ENCODE data around the gene PIGL. TPM values are rescaled to one million over a fixed set of nuclear protein-coding genes. Genes with fewer than 3 reads are reported as not detected.

The PIGL gene
- total and polyA plus RNA-seq, 2 donors (not counting 3 experiments of a cell fraction or from before 2014, with no cell fraction given), result 28.6 to 40.8 TPM

DNA sequence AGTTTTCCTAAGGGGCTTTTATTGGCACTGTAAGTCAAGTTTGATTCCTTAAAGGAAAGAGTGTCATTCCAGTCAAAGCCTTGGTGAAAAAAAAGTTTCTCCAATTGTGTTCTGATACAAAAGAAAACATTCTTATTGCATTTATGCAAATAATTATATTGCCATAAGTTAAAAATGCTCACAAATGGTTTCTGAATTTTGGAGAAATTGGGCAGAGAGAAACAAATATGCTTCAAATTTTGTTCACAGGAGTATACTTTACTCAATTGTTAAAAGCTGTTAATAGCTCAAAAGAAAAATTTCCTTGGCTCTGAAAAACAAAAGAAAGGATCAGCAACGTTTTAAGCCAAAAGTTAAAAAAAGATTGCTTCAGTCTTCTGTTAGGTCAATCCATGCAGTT is 60.2 kb downstream of the PIGL start:
- Histone ChIP-seq H3K9me3 (replicated peaks; ENCODE audit: control insufficient read depth, insufficient read depth, low read length) (no peaks in the 10 kb centered on the region), H3K9ac (replicated peaks; ENCODE audit: extremely low read depth, insufficient read depth, low read length) (no peak overlapping the region), H3K79me2 (ENCODE audit: control insufficient read depth, insufficient read depth, low read length) (no peaks in the 10 kb centered on the region), H2AFZ (ENCODE audit: low read depth, low read length) (no peak overlapping the region), H3K36me3 (ENCODE audit: control insufficient read depth in 2 of 2, extremely low read depth in 1 of 2, insufficient read depth in 2 of 2, low read length in 2 of 2) (no peaks in the 10 kb centered on the region), H3K4me1 (ENCODE audit: control insufficient read depth, extremely low read depth, insufficient read depth, low read length) (peaks cover 21% of the 10 kb centered on the region), H4K20me1 (replicated peaks; ENCODE audit: control insufficient read depth, extremely low read depth, insufficient read depth, low read length) (no peaks in the 10 kb centered on the region), H3K9me1 (replicated peaks; ENCODE audit: control insufficient read depth, extremely low read depth, insufficient read depth, low read length) (no peaks in the 10 kb centered on the region), H3K4me2 (ENCODE audit: insufficient read depth, low read length) (no peak overlapping the region), H3K27ac (ENCODE audit: insufficient read depth, low read depth, low read length) (no peak overlapping the region), H3K4me3 (replicated peaks in 1 of 3; ENCODE audit: insufficient read depth in 1 of 3, low read depth in 1 of 3, low read length in 3 of 3) (no peak overlapping the region), H3K27me3 (ENCODE audit: control insufficient read depth in 2 of 2, insufficient read depth in 2 of 2, low read length in 2 of 2) (no peaks in the 10 kb centered on the region)
- dilution Hi-C loops (cut with MboI; ENCODE audit: extremely low pct_ligation_motif_present, low sequenced_read_pairs) (no loop called here), intact Hi-C loops (cut with micrococcal nuclease) (no loop called here)
- FAIRE-seq, result no peak
- TF ChIP-seq POLR2AphosphoS5 (IDR thresholded peaks at IDR 0.05; ENCODE audit: insufficient read depth, low read depth, low read length) (no peak), EZH2 (IDR thresholded peaks at IDR 0.05; ENCODE audit: borderline replicate concordance, low read depth, low read length, severe bottlenecking) (no peak), FOS (IDR thresholded peaks at IDR 0.05; ENCODE audit: borderline replicate concordance, insufficient read depth, low read length) (no peak), MYC (IDR thresholded peaks at IDR 0.05; ENCODE audit: low read depth, low read length) (no peak), CTCF (IDR thresholded peaks at IDR 0.05; ENCODE audit: extremely low read depth in 1 of 2, insufficient read depth in 1 of 2, low read depth in 1 of 2, low read length in 2 of 2) (no peak), GATA2 (IDR thresholded peaks at IDR 0.05; ENCODE audit: insufficient read depth, insufficient read length, low read depth, low read length) (no peak), JUN (IDR thresholded peaks at IDR 0.05; ENCODE audit: borderline replicate concordance, insufficient read depth, insufficient read length, low read depth) (no peak), POLR2A (IDR thresholded peaks at IDR 0.05; ENCODE audit: low read depth, low read length) (no peak)
- TF ChIP-seq, protein P1, sequence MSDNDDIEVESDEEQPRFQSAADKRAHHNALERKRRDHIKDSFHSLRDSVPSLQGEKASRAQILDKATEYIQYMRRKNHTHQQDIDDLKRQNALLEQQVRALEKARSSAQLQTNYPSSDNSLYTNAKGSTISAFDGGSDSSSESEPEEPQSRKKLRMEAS (IDR thresholded peaks at IDR 0.05; ENCODE audit: insufficient read depth, insufficient read length), result no peak
- DNase-seq (ENCODE audit: low read depth, low spot score), result no peak
- ChIA-PET POLR2A (no interaction called here), CTCF (no interaction called here)
- BruUV-seq (replicated peaks), result no TSS peak

Data from endothelial cell of umbilical vein (primary cell).